Measurements from ENCODE around the gene WWP2.
"Not testable (repeated sequence)": the region's sequence is repeated elsewhere in the genome, so short reads cannot be mapped to it uniquely, and the experiment has no call there.

WWP2 gene

DNA sequence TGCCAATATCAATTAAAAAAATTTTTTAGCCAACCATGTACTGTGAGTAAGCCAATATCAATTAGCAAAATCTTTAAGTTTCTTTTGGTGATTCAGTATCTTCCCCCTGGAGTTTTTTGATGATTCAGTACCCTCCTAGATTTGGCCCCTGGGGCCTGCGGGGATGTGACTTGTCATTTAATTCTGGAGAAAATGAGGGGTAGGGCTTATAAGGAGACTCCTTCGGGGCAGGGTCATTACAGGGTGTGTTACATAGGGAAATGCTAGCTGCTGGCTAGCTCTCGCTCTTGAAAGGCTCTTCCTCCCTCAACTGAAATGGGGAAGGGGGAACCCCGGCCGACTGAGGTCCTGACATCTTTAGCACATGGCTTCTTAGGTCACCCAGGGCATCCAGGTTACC lies 205.6 kb downstream of the WWP2 start:
- DNase-seq (ENCODE audit: low read depth); H3K4me3 ChIP-seq (ENCODE audit: low read length): not testable (repeated sequence)

DNA sequence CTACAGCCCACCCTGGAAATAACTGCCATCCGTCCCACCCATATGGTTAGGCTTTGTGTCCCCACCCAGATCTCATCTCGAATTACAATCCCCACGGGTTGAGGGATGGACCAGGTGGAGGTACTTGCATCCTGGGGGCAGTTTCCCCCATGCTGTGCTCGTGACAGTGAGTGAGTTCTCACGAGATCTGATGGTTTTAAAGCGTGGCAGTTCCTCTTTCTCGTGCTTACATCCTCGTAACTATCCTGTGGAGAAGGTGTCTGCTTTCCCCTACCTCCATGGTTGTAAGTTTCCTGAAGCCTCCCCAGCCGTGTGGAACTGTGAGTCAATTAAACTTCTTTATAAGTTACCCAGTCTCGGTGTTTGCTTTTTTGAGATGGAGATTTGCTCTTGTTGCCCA lies 206.0 kb downstream of the WWP2 start:
- not testable (repeated sequence) for H3K4me3 ChIP-seq (ENCODE audit: low read length); DNase-seq (ENCODE audit: low read depth)

- H3K4me3 ChIP-seq (ENCODE audit: low read length); DNase-seq (ENCODE audit: low read depth): not testable (repeated sequence)
These were observed 207.5 kb downstream of the WWP2 start for GRCh38 chr16:69969657-69970056.

GRCh38 chr16:69972120-69972519 lies 210.0 kb downstream of the WWP2 start:
- not testable (repeated sequence) for H3K4me3 ChIP-seq (ENCODE audit: low read length); DNase-seq (ENCODE audit: low read depth)

GRCh38 chr16:69972935-69973334 lies 210.8 kb downstream of the WWP2 start:
- not testable (repeated sequence) for DNase-seq (ENCODE audit: low read depth); H3K4me3 ChIP-seq (ENCODE audit: low read length)

DNA sequence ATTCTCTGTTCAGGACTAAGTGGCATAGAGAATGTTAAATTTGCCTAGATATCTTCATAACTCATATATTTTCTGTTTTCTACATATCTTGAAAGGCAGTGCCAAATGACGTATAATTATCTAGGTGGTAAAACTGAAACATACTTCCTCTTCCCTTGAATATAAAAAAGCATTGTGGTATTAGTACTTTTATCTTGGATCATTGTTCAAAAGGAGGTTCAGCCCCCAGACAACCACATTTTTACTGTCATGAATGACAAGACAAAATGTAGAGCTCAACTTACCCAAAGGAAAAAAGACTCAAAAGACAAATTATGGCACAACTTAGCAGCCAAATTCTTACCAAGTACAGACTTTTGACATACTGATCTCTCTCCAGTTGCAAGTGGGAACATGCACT lies 223.1 kb downstream of the WWP2 start:
- peak; percentile 1 for DNase-seq (ENCODE audit: low read depth)
- not testable (repeated sequence) for H3K4me3 ChIP-seq (ENCODE audit: low read length)
